Kidney glomerular epithelial cell (primary cell): ENCODE results near the gene DCTN1.
A peak's percentile ranks its signal among the peaks of the same experiment; 100 is the strongest.
"Not testable (repeated sequence)": the region's sequence is repeated elsewhere in the genome, so short reads cannot be mapped to it uniquely, and the experiment has no call there.

ENCODE experiments used
- DNase-seq: peaks from one replicate; lab custom pipeline; 2025; lab: John Stamatoyannopoulos, UW

DCTN1 gene

DNA sequence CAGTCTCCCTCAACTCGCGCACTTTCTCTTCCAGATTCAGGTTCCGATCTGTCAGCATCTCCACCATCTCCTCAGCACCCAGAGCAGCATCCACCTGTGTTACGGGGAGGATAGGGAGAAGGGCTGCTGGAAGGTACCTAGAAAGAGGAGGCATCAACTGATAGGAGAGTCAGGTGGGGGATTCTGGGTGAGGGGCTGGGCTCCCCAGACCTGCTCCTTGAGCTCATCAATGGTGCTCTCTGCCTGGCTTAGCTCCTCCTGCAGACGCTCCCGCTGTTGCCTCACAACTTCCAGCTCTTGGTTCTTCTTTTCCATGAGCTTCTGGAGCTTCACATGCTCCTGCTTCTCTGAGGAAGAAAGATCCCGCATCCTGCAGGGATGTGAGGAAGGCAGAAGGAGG, 10.1 kb downstream of the DCTN1 start:
- no peak for DNase-seq

DNA sequence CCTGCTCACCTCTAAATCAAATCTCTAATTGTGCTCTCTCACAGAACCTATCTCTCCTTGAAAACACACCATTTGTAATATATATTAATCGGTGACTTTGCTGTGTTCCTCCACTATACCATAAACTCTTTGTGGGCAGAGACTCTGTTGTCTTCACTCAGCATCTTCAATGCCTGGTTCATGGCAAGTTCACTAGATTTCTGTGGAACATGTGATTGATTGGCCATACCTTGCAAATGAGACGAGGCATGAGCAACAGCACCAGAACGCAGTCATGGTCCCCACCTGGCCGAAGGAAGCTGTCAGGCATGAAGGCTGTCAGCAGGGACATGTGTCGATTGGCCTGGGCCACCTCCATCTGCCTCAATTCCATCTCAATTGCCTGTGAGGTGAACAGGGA, 11.6 kb downstream of the DCTN1 start:
- no peak for DNase-seq

DNA sequence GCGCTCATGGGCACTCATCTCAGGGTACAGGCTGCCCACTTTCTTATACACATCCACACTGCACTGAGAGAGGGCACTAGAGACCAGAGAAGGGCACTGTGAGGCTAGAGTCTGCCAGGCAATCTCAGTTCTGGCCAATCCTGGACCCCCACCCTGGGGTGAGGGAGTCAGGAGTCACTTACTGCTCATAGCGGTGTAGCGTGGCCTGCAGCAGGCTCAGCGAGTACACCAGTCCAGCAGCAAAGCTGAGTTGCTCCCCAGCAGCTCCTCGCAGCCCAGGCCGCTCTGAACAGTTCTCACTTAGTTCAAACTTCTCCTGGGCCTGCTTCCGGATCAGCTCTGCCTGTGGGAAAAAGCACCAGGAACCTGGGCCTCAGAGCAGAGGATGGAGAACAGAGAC, 12.3 kb downstream of the DCTN1 start:
- DNase-seq: no peak

DNA sequence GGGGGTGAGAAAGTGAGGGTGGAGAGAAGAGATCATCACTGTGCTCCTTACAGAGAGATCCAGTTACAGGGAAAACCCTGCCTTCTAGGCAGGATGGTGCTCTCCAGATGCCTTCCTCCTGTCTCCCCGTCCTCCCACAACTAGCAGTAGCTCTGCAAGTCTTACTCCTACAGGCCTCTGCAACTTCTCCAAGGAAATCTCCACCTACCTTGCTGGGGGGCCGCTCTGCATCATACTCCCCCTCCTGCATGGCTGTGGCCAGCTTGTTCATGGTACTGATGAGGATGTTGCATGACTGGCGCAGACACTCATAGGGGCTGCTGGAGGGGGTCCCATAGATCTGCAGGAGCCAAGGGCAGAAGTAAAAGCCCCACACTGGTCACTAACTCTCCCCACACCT, 14.1 kb downstream of the DCTN1 start:
- no peak for DNase-seq

DNA sequence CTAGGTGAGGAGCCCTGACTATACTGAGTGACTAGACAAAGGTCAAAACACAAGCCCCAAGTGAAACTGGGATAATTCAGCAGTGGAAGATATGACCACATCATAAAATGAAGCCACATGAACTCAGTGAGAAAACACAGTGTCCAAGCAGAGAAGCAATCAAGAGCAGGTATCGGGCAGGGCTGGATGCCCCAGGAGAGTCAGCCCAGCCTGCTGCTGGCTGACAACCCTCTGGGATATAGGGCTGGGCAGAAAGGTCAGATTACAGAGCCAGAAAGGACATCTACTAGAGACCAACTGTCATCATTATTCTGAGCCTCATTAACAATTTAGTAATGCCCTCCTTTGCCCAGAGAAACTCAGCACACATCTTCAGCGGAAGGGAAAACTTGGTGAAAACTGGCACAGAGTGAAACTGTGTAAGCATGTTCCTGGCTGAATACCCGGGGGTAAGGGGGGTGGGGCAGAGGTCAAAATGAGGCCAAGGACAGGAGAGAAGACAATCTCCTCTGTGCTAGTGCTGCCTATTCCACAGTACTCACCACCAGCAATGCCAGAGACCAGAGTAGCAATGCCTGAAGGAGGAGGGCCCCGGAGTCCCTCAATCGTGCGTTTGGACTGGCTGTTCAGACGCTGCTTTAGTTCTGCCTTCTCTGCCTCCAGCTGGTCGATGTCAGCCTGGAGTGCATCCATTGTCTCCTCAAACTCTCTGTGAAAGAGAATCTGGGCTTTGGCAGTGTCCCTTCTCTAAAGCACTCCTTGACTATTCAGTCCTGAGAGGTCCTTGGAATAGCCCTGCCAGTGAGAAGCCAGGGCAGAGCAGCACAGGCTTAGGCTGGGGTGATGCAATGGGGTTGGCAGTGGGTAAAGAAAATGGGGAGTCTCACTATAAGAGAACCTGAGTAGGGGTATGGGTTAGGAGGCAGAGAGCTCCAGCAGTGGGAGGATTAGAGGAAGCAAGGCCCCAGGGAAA, 15.3 kb downstream of the DCTN1 start:
- no peak for DNase-seq

DNA sequence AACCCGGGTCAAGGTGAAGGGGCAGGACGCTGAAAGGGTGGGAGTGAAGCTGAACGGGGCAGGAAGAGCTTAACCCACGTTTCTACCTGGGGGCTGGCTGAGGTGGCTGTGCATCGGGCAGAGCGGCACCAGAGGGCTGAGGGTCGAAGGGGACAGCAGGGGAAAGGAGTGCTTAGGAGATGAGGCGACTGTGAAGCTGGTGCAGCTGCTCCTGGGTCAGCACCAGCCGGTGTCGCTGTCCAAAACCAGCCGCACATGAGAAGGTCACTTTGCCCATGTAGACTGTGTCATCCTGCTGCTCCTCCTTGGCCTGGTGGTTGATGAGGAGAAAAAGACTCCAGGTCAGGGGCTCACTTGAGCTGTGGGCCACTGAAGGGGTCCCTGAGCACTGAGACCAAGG, 18.8 kb downstream of the DCTN1 start:
- no peak for DNase-seq

DNA sequence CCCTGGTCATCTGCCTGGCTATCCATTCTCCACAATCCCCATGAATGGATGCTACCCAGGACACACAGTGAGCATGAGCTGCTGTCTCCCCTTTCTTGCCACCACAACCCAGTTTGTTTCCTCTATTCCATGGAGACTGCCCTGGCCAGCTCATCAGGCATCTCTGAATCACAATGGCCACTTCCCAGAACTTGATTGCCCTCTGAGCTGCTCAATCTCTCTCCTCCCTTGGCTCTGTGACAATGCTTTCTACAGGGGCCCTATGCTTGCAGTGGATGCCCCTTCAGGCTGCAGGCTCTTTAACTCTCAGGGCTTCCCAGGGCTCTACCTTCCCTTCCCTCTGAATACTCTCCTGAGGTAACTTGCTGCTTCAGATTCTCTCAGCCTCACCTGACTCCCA, 22.5 kb downstream of the DCTN1 start:
- DNase-seq: no peak

DNA sequence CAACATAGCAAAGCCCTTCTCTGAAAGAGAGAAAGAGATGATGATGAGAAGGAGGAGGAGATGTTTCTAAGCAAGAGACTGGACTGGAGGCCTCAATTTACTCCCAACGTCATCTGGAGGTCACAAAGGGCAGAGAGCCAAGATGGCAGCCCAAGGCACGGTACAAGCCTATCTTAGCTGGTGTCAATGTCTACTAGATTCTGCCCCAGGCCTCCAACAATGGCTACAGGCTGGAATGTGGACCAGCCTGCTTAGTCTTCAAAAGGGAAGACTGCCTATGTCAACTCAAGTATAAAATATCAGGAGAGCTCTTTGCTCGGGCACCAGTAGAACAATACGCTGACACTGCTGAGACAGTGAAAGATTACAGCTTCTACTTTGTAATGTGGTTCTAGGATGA, 30.2 kb downstream of the DCTN1 start:
- no peak for DNase-seq

DNA sequence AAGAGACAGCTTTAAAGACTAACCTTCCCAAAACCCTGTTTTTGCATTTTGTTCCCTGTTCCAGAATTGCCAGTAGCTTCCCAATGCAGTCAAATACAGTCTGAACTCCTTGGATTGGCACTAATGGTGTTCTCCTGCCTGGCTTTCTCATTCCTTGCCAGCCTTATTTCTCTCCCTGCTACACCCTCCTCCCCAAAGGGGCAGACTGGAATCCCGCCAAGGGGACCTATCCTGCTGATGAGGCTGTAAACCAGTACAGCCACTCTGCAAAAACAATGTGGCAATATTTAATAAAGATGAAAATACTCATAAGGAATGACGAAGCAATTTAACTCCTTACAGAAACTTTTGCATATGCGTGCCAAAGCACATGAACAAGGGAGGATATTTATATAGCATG, 32.4 kb downstream of the DCTN1 start:
- DNase-seq: no peak

DNA sequence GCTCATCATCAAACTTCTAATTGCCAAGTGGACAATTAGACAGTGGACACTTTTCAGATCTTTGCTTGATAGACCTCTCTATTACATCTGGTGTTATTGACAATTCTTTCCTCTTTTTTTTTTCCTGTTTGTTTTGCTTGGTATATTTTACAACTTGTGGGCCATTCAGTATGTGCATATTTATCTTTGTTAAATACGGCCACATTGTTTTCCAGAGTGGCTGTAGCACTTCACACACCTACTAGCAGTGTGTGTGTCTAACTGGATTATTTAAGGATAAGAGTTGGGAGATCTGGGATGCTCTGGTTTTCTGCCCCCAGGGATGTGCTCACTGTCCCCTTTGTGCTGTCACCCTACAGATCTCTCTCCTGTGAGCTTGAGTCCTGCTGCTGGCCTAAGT, 32.8 kb downstream of the DCTN1 start:
- no peak for DNase-seq

DNA sequence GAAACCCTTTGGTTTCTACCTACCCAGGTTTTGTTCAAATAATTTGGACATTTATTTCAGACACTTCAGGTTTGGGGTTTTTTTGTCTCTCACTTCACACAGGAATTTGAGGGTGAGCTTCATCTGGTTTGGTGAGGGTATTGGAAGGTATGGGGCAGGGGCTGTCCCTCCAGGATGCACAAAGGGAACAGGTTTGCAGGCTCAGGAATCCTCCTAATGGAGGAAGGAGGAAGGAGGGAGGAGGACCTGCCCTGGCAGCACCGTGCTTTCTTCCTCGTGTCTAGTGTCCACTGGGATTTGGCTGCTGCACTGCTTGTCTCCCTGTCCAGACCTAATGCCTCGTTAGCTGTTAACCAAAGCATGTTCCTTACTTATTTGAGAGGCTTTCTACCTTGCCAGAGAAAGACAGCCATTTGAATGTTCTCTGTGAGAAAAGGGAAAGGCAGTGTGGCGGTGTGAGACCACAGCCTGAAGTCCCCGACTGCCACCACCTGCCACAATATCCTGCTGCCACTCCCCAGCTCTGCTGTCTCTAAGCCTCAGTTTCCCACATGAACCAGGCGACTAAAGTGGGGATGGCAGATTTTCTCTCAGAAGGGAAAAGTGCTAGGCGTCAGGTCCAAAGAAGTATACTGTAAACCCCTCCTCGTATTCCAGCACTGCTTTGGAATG, 34.7 kb downstream of the DCTN1 start:
- DNase-seq: no peak

DNA sequence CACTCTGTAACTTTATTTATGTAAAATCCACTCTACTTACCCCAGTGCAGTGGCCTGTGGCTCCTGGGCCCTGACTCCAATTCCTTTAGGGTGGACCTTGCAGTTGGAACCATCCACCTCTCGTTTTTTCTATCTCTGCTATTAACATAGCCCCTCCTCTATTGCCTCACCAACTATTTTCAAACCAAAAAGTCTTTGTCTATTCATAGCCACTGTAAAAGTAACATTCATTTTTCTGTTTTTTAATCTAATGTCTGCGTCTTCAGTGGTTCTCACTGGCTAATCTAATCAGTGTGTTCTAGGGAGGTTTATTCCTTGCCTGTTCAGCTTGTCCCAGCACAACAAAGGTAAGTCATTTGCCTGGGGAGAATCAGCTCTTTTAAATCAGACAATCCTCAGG, 36.8 kb downstream of the DCTN1 start, which contains the start of gene SLC4A5:
TSS of gene SLC4A5 (minus strand) at position 101 of the 400 bp plus-strand sequence. CDS start 28,393 bp downstream, outside the sequence.
- DNase-seq: no peak

DNA sequence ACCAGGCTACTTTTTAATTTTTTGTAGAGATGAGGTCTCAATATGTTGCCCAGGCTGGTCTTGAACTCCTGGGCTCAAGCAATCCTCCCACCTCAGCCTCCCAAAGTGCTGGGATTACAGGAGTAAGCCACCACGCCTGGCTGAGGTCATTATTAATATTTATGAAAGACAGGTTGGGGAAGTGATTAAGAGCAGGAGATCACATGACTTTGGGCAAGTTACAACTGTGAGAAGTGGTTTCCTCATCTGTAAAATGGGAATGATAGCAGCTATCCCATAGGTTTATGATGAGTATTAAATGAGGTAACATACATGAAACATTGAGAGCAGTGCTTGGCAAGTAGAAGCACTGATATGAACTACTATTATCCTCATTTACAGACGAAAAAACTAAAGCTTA, 43.9 kb downstream of the DCTN1 start:
- DNase-seq: not testable (repeated sequence)

DNA sequence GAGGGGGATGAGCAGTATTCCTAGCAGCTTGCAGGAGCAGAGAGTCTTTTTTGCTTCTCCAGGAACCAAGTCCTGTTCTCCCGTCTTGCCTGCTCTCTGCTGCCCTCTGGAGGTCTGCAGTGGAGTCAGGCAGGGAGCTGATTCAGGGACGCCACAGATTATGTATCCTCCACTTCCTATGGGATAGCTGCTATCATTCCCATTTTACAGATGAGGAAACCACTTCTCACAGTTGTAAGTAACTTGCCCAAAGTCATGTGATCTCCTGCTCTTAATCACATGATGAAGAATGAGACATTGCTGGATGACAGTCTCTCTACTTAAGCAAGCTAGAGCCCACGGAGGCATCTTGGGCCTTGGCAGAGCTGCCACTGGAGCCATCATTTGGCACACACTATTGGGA, 45.2 kb downstream of the DCTN1 start:
- peak; percentile 67 for DNase-seq

DNA sequence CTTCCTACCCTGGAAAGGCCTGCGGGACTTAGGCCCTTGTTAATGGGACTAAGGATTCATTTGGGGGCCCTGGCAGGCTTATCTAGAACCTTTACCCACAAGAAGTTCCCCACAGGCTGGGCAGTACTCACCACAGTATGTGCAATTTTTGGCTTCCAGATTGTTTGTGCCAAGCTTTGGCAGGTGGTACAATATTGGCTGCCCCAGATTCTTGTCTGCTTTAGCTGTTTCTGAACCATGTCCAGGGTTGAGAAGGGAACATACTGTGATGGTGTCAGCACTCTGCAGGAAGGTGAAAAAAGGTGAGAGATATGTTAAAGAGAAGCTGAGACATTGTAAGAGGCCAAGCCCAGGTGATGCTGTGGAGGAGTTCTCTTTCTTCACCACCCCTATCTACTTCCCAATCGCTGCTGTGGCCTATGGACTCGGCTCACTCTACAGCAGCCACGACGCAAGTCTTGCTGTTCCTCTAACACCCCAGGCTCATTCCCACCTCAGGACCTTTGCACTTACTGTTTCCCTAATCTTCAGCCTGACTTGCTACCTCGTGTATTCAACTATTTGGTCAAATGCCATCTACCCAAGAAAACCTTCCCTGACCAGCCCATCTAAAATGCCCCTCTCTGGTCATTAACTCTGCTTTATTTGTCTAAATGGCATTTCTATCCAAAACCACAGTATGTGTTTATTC, 46.1 kb downstream of the DCTN1 start:
- no peak for DNase-seq

DNA sequence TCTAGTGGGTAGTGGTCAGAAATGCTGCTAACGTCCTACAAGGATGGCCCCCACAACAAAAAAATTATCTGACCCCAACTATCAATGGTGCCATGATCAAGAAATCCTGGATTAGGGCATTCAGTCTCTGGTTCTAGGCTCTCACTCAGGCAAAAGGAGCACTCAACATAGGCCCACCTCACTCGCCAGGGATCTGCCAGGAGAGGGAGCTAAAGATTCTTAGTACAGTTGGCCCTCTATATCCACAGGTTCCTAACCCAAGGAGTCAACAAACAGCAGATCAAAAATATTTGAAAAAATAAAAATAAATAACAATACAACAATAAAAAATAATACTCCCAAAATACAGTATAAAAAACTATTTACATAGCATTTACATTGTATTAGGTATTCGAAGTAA, 46.9 kb downstream of the DCTN1 start:
- DNase-seq: peak; percentile 8

DNA sequence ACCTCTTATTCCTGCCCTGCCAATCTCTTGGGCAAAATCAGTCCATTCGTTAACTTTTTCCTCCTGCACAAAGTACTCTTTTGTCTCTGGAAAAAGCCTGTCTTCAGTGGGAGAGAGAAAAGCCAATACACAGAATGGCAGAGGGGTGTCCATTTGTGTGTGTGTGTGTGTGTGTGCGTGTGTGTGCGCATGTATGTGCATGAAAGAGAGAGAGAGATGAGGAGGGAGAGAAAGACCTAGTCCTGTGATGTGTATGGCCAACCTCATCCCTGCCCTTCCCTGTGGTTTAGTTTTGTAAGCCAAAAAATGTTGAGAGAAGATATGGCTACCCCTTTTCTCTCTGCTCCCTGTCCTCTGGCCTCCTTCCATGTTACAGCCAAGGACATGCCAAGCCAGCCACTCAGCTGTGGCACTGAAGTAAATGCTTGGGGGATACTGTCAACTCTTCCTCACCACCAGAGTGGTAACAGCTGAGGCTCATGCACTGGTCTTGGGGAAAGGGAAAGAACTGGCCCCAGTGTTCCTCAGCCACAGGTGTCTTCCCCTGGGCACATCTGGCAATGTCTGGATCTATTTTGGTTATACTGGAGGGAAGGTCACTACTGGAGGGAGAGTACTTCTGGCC, 47.4 kb downstream of the DCTN1 start:
- DNase-seq: no peak

DNA sequence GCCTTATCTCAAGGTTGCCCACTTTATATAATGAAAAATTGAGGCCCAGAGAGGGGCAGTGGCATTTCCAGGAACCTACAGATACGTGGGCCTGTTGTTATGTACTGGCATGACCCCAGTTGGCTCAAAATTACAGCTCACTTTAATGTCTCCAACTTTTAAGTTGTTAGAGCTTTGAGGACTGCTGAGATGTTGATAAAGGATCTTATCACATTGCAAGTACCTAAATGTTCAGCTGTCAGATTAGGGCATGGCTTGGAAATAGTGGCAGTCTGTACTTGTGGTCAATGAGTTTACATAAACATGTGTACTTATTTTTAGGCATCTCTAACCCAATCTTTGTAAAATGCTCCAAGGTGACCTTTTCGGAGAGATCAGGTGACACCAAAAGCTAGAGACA, 51.5 kb downstream of the DCTN1 start:
- no peak for DNase-seq

DNA sequence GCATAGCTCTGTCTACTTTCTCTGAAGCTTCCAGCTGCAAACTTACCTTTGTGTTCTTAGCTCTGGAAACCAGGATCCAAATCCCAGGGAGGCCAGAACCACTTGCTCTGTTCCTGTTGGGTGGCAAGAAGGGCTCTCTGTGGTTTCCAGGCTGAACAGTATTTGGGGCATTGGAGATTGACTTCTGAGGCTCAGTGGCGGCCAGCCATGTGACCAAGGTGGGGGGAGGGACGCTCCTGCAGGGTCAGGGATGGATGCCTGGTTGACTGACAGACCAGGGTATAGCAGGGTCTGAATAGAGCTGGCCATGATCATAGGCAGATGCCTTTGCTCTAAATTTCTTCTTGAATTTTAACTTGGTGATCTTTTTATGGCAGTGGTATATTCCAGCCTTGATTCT, 52.0 kb downstream of the DCTN1 start:
- DNase-seq: no peak

DNA sequence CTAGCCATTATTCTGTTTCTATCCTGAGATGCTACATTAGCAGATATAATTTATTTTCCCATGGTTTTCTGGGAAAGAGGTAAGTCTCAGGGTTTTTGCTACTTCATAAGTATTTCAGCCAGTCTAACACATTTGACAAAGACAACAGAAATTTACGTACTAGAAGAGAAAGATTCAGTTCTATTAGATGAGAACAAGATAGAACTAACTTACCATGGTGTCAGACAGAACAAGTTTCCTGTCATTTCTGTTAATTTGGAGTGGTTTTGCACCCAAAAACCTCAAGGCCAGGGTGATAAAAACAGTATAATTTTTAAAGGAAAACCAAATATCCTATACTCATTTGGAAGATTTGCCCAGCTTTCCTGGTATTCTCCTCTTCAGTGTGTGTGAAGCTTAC, 52.5 kb downstream of the DCTN1 start:
- no peak for DNase-seq

DNA sequence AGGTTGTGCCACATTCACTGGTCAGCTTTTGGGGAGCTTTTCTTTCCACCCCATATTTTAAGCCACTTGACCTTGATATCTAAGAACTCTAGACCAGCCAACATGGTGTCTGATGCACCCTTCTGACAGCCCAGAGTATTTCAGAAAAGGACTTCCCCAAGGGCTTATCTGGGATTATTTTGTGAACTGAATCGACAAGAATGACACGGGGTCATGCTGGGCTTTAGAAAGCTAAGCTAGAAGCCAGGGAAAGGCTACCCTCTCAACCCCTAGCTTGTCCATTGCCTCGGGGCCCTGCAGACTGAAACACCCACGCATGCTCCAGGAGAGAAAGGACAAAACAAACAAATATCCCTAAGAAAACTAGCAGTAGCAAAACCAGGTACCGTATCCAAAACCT, 52.9 kb downstream of the DCTN1 start:
- DNase-seq: no peak

DNA sequence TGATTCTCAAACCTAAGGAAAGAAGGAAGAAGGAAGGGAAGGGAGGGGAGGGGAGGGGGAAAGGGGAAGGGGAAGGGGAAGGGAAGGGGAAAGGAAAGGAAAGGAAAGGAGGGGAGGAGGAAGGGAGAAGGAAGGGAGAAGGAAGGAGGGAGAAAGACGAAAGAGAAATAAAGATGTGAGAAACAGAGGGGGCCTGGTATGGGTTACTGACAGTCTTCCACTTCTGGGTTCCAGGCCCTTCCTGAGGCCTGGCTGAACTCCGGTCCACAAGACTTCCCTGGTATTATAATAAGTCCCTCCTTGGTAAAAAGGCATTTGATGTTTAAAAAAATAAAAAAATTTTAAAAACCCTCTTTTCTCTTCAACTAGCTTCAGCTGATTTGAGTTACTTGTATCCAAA, 54.3 kb downstream of the DCTN1 start:
- no peak for DNase-seq
